Testis (tissue), 3 donors: Measurements from ENCODE around the gene OR4D1. TPM values are rescaled to one million over a fixed set of nuclear protein-coding genes. Genes with fewer than 3 reads are reported as not detected.

ENCODE experiments used
- DNase-seq: peaks from one replicate; pipeline ENCODE4 v3.0.0-alpha.2; 2019
- H3K27ac ChIP-seq, 2 donors: fragments of 200-600 bp; sonication (generic); one replicate each; pipeline ENCODE4 v1.5.1; 2019
- H3K27me3 ChIP-seq: fragments of 200-600 bp; sonication (generic); one replicate; pipeline ENCODE4 v1.5.1; 2019
- H3K36me3 ChIP-seq: fragments of 200-600 bp; sonication (generic); one replicate; pipeline ENCODE4 v1.5.1; 2017; ENCODE audit warnings: low read depth; ENCODE audit errors: missing control alignments
- H3K4me1 ChIP-seq: fragments of 200-600 bp; sonication (generic); one replicate; pipeline ENCODE4 v1.5.1; 2019
- H3K4me3 ChIP-seq, 2 donors: fragments of 200-600 bp; sonication (generic); one replicate each; pipeline ENCODE4 v1.5.1; 2017 to 2019
- H3K9me3 ChIP-seq: fragments of 200-600 bp; sonication (generic); one replicate; pipeline ENCODE4 v1.5.1; 2017
- POLR2A ChIP-seq: fragments of 450-650 bp; IDR thresholded peaks from one replicate; pipeline ENCODE4 v1.6.1; 2017; ENCODE audit warnings: antibody characterized with exemption, mild to moderate bottlenecking, moderate library complexity
- WGBS, 2 donors: methylation state at CpG; one replicate each; pipeline ENCODE4 v1.1.5; 2018; 5-methylcytosine and 5-hydroxymethylcytosine counted together
- intact Hi-C: fragments of 100-400 bp; cut with DNase I; formaldehyde crosslinking; loops from one replicate; pipeline ENCODE4 v1.15.1; 2023; ENCODE audit warnings: low total_unique reads
- polyA plus RNA-seq: library from polyadenylated mRNA; stranded (reverse); fragments of 350-450 nt; fragmentation: Illumina TruSeq; extraction: RNeasy Lipid Tissue Mini Kit (QIAGEN cat#74804); gene quantifications from one replicate; pipeline ENCODE4 v1.2.3, GENCODE V29; 2014; ENCODE audit warnings: low read depth, low replicate concordance; ENCODE audit not compliant: insufficient read depth
- total RNA-seq, 2 donors: library from RNA; depleted of rRNA; stranded (reverse); fragments of >200 nt; gene quantifications; one replicate each; pipeline ENCODE4 v1.2.3, GENCODE V29; 2016
- TF ChIP-seq, protein P1 (sequence below), 3 experiments: fragments of 450-650 bp in 2 of 3; fragments of 200-600 bp in 1 of 3; sonication (generic) in 1 of 3; IDR thresholded peaks; one replicate each; pipeline ENCODE4 v1.5.1; 2016 to 2019; ENCODE audit warnings: antibody characterized with exemption in 3 of 3, mild to moderate bottlenecking in 2 of 3, moderate library complexity in 1 of 3

The OR4D1 gene
- total and polyA plus RNA-seq, 3 donors from 2014 or later: 0.06 to 0.39 (median 0.18) TPM

DNA sequence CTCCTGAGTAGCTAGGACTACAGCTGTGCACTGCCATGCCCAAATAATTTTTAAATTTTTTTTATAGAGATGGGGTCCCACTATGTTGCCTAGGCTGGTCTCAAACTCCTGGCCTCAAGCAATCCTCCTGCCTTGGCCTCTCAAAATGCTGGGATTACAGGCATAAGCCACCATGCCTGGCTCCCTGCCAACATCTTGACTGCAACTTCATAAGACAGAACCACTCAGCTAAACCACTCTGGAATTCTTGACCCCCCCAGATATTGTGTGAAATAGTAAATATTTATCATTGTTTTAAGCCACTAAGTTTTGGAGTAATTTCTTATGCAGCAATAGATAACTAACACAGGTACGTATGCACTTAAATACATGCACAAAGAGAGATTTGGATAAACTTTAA is 39.0 kb upstream of the OR4D1 start:
- intact Hi-C loops: no loop called here
- H3K4me1 ChIP-seq: no peaks in the 10 kb centered on the region
- no peak overlapping the region for H3K27ac ChIP-seq
- no peak for DNase-seq
- 71 to 84% methylated on average over 1 of the region's 1 CpG for WGBS, 2 donors
- no peak overlapping the region for H3K4me3 ChIP-seq
- no peaks in the 10 kb centered on the region for H3K9me3 ChIP-seq
- no peaks in the 10 kb centered on the region for H3K36me3 ChIP-seq
- H3K27me3 ChIP-seq: no peaks in the 10 kb centered on the region
- TF ChIP-seq, protein P1, sequence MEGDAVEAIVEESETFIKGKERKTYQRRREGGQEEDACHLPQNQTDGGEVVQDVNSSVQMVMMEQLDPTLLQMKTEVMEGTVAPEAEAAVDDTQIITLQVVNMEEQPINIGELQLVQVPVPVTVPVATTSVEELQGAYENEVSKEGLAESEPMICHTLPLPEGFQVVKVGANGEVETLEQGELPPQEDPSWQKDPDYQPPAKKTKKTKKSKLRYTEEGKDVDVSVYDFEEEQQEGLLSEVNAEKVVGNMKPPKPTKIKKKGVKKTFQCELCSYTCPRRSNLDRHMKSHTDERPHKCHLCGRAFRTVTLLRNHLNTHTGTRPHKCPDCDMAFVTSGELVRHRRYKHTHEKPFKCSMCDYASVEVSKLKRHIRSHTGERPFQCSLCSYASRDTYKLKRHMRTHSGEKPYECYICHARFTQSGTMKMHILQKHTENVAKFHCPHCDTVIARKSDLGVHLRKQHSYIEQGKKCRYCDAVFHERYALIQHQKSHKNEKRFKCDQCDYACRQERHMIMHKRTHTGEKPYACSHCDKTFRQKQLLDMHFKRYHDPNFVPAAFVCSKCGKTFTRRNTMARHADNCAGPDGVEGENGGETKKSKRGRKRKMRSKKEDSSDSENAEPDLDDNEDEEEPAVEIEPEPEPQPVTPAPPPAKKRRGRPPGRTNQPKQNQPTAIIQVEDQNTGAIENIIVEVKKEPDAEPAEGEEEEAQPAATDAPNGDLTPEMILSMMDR (IDR thresholded peaks at IDR 0.05): no peak
- no peak for TF ChIP-seq POLR2A

DNA sequence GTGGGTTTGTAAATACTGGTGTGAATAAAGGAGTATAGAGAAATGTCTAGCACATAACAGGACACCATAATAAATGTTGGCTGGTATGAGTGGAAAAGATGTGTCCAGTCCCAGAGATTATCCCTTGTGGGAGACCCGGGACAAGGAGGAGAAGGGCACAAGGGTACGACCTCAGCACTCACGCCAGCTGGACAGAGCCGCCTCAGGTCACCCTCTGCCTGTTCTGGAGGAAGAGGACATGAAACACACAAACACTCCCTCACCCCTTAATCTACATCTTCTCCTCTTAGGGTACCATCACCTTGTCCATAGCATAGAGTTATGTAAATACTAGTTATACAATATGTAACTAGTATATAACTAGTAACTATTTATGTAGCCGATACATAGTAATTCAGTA is 38.2 kb upstream of the OR4D1 start:
- WGBS, 2 donors: 50 to 68% methylated on average over 5 of the region's 5 CpGs
- H3K4me1 ChIP-seq: no peaks in the 10 kb centered on the region

DNA sequence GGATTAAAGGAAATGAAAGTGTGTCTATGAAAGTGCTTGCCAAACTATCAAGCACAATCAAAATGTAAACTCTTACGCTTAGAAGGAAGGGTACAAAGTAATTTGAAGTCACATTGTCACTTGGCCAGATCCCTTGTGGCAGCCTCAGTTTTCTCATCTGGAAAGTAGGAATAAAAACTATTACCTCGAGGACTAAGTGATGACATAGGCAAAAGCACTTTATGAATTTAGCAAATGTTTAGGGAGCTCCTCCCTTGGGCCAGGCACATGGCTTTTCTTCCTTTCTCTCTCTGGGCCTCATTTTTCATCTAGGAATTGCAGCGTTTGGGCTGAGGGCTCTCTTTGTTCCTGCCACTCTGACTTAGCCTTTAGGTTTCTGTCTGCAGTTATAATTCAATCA is 36.5 kb upstream of the OR4D1 start:
- Histone ChIP-seq H3K9me3 (no peaks in the 10 kb centered on the region), H3K4me3 (no peak overlapping the region), H3K27ac (no peak overlapping the region), H3K27me3 (no peaks in the 10 kb centered on the region), H3K36me3 (no peaks in the 10 kb centered on the region), H3K4me1 (no peaks in the 10 kb centered on the region)
- 77 to 84% methylated on average over 3 of the region's 3 CpGs for WGBS, 2 donors
- no peak for DNase-seq
- TF ChIP-seq POLR2A: no peak
- TF ChIP-seq, protein P1 (IDR thresholded peaks at IDR 0.05): no peak
- intact Hi-C loops: loop anchor here (10.0 kb wide), 1 partner anchor 257 kb away; the partner anchor contains the start of gene MRPS23

More for the DNA sequence above, 38.2 kb upstream of the OR4D1 start:
- Histone ChIP-seq H3K9me3 (no peaks in the 10 kb centered on the region), H3K27me3 (no peaks in the 10 kb centered on the region), H3K36me3 (no peaks in the 10 kb centered on the region), H3K27ac (no peak overlapping the region), H3K4me3 (no peak overlapping the region)
- no peak for DNase-seq
- intact Hi-C loops: loop anchor here (10.0 kb wide), 1 partner anchor 255 kb away; the partner anchor contains the start of gene MRPS23
- TF ChIP-seq, protein P1 (IDR thresholded peaks at IDR 0.05): no peak
- no peak for TF ChIP-seq POLR2A

DNA sequence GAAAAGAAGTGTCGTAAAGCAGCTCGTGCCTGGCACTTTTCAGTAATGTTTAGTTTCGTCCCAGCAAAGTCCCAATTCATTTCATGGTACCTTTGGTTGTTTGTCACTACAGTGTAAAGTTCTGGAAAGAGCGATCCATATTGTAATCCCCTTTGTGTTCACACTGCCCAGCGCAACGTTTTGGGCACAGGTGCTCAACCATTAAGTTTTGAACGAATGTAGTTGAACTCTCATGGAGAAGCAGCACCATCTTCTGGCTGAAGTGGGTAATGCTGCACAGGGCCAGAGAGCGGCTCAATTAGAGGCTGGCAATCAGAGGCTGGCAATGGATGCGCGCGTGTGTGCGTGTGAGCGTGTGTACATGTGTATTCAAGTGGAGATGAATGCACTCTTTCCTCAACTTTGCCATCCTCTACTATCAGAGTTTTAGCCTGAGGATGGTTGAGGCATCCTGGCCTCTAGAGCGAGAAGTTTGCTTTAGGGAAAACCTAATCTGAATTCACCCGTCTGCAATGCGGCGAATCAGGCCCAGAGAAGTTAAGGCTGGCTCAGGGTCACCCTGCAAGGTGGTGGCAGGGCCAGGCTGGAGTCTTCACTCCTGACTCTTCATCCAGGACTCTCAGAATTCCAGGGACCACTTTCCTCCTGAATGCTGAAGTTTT is 35.1 kb upstream of the OR4D1 start:
- H3K27me3 ChIP-seq: no peaks in the 10 kb centered on the region
- DNase-seq: peak; percentile 90
- TF ChIP-seq, protein P1 (IDR thresholded peaks at IDR 0.05): peak; percentile 80 to 93 (median 88)
- TF ChIP-seq POLR2A: no peak
- intact Hi-C loops: loop anchor here (10.0 kb wide), 1 partner anchor 258 kb away; the partner anchor contains the start of gene MRPS23
- H3K27ac ChIP-seq: no peak overlapping the region
- H3K4me3 ChIP-seq: no peak overlapping the region
- WGBS, 2 donors: 33% methylated on average over 16 to 17 of the region's 17 CpGs
- no peaks in the 10 kb centered on the region for H3K9me3 ChIP-seq
- no peaks in the 10 kb centered on the region for H3K36me3 ChIP-seq
- no peaks in the 10 kb centered on the region for H3K4me1 ChIP-seq

DNA sequence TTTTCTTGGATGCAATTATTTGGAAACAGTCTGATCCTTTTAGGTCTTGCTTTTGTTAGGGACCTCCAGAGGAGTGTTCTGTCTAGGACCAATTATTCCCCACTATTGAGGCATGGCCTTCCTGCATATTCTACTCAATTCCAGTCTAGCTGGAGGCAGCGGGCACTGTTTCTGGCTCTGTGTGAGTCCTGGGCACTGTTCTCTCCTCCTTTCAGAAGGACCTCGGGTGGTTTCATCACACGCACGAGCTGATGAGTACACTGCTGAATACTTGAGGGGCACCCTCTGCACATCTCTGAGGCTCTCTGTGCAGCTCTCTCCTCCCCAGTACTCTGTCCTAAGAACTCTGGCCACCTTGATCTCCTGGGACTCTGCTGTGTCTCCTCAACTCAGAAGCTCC is 34.2 kb upstream of the OR4D1 start:
- Histone ChIP-seq H3K27me3 (no peaks in the 10 kb centered on the region), H3K4me3 (no peak overlapping the region), H3K27ac (no peak overlapping the region), H3K36me3 (no peaks in the 10 kb centered on the region), H3K4me1 (no peaks in the 10 kb centered on the region), H3K9me3 (no peaks in the 10 kb centered on the region)
- 75 to 83% methylated on average over 4 of the region's 4 CpGs for WGBS, 2 donors
- DNase-seq: no peak
- intact Hi-C loops: loop anchor here (10.0 kb wide), 1 partner anchor 259 kb away; the partner anchor contains the start of gene MRPS23
- TF ChIP-seq, protein P1 (IDR thresholded peaks at IDR 0.05): no peak
